HG03342 (cell line): ENCODE results near the gene SH3TC1.

ENCODE experiments used
- ATAC-seq: cut with Tn5 transposase; IDR thresholded peaks from one replicate; pipeline ENCODE4 v1.9.1; 2021; ENCODE audit warnings: mild to moderate bottlenecking, moderate library complexity; ENCODE audit not compliant: unreplicated experiment

Gene SH3TC1

DNA sequence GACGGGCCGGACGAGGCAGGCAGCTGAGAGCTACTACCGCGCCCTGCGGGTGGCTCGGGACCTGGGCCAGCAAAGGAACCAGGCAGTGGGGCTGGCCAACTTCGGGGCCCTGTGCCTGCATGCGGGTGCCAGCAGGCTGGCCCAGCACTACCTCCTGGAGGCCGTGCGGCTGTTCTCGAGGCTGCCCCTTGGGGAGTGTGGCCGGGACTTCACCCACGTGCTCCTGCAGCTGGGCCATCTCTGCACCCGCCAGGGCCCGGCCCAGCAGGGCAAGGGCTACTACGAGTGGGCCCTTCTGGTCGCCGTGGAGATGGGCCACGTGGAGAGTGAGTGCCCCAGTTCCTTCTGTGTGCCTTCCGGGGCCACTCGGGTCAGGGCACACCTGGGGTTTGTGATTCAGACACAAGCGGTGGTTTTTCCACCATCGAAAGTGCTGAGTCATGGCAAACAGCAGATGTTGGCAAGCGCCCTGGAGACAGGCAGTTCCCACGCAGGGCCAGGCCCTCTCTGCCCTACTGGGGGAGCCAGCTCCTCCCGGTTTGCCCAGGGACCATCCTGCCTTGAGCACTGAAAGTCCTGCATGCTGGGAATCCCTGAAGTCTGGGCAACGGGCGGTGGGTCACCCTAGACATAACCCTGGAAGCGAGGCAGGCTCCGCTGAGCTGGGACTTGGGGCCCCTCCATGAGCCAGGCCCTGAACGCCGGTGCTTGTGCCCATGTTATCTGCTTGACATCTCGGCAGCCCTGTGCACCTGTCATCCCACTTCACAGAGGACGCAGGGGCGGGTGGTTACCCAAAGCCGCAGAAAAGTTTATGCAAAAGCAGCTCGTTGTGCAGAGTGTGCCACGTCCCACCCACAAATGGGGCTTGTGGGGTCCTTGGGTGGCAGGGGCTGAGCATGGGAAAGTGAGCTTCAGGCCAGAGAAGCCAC lies 29.5 kb downstream of the SH3TC1 start:
- ATAC-seq: peak; percentile 67

GRCh38 chr4:8229331-8229975 lies 30.4 kb downstream of the SH3TC1 start:
- peak; percentile 8 for ATAC-seq

- ATAC-seq: no peak
These were observed 30.9 kb downstream of the SH3TC1 start for GRCh38 chr4:8230033-8230432.

DNA sequence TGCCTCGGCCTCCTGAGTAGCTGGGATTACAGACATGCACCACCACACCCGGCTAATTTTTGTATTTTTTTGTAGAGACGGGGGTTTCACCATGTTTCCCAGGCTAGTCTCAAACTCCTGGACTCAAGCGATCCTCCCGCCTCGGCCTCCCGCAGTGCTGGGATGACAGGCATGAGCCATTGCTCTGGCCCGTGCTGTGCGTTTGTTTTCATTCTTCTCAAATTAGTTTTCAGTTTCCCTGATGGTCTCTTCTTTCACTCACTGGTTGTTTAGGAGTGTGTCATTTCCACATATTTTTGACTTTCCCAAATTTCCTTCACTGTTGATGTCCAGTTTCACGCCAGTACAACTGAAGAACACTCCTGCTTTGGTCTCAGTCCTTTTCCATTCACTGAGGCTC lies 31.8 kb downstream of the SH3TC1 start:
- no peak for ATAC-seq

GRCh38 chr4:8231551-8232049 lies 32.5 kb downstream of the SH3TC1 start:
- no peak for ATAC-seq

DNA sequence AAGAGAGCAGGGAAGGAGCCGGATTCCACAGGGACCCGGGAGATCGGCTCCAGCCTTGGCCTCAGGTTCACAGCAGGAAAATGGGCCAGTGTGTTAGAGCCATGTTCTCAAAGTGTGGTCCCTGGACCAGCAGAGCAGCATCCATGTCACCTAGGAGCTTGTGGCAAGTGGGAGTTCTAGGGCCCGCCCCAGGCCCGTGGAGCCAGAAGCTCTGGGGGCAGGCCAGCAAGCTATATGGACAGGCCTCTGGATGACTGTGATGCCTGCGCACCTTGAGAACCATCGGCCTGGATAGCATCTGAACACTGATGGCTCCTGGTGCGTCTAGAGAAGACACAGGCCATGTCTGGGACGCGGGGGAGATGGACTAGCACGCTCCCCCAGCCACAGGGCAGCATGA lies 33.7 kb downstream of the SH3TC1 start:
- no peak for ATAC-seq

GRCh38 chr4:8233672-8234484 lies 34.8 kb downstream of the SH3TC1 start:
- no peak for ATAC-seq

DNA sequence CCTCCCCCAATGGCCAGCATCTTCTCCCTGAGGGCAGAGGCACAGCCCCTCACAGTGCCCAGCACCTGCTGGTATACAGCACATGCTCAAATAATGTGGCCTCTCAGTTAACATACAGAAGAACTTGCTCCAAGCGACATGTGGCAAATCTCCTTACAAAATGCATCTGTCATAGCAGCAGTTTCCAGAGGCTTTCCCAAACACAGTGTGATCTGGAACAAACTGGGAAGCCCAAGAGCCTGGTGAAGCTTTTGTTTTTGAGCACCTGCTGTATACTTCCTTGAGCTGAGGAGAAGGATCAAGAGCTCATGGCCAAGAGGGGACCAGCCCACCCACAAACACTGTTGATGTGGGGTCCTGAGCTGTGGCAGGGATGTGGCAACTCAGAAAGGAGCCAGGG lies 35.6 kb downstream of the SH3TC1 start:
- no peak for ATAC-seq

GRCh38 chr4:8235224-8235623 lies 36.1 kb downstream of the SH3TC1 start:
- ATAC-seq: no peak

GRCh38 chr4:8235686-8236085 lies 36.6 kb downstream of the SH3TC1 start:
- ATAC-seq: no peak

GRCh38 chr4:8236106-8236919 lies 37.2 kb downstream of the SH3TC1 start:
- ATAC-seq: no peak

DNA sequence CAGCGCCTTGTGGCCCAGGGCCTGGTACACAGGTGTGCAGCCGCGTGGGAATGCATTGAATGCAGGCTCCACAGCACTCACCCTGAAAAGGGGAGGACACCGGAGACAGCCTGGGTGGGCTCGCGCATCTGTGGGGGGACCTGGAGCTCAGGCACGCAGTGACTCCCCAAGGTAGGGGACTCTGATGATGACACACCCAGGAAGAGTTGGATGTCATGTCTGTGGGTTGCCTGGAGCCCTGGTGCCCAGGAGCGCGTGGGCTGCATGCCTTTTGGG lies 37.8 kb downstream of the SH3TC1 start:
- ATAC-seq: no peak

- no peak for ATAC-seq
These were observed 38.3 kb downstream of the SH3TC1 start for GRCh38 chr4:8237256-8237989.

GRCh38 chr4:8238036-8238511 lies 39.0 kb downstream of the SH3TC1 start:
- no peak for ATAC-seq

DNA sequence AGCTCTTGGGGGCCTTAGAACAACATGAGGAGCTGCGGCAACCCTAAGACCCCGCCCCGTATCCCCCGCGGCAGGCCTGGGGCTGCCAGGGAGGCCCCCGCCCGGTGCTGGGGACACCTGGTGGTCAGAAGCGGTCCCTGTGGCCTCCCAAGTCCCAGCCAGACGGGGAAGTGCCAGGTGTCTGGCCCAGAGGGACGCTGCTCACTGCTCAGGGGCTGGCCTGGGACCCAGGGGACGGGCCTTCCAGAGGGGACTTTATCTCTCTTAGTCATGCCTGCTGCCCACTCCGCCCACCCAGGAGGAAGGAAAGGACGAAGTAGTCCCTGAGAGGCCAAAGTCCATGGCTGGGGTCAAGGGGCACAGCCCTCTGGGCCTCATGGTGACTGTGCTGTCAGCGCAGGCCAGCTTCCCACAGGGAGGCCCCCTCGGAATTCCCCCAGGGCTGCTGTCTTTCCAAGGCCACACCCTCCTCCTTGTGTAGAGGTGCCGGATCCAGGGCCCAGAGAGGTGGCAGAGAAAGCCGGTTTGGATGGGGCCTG lies 39.5 kb downstream of the SH3TC1 start:
- no peak for ATAC-seq

DNA sequence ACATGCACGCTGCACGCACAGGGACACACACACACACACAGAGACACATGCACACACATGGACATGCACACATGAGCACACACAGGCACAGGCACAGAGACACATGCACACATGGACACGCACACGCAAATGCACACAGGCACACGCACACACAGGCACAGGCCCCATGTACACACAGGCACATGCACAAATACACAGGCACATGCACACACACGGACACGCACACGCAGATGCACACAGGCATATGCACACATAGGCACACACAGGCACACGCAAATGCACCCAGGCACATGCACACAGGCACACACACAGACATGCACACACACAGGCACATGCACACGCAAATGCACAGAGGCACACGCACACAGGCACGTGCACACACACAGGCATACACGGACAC lies 40.1 kb downstream of the SH3TC1 start:
- ATAC-seq: no peak

DNA sequence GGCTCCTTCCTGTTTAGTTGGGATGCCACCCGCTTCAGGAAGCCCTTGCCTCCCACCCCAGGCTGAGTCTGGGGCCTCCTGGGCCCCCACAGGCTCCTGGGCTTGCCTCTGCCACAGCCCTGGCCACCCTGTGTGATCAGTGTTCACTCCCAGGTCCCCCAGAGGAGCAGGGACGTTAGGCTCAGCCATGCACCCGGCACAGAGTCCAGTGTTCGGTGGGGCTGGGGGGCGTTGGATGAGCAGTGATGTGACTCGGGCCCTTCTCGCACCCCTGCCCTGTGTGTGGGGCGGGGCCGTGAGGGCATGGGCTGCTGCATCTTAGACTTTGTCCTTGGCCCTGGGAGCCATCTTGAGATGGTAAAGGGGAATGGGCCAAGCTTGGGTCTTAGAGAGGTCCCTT lies 40.6 kb downstream of the SH3TC1 start:
- no peak for ATAC-seq

DNA sequence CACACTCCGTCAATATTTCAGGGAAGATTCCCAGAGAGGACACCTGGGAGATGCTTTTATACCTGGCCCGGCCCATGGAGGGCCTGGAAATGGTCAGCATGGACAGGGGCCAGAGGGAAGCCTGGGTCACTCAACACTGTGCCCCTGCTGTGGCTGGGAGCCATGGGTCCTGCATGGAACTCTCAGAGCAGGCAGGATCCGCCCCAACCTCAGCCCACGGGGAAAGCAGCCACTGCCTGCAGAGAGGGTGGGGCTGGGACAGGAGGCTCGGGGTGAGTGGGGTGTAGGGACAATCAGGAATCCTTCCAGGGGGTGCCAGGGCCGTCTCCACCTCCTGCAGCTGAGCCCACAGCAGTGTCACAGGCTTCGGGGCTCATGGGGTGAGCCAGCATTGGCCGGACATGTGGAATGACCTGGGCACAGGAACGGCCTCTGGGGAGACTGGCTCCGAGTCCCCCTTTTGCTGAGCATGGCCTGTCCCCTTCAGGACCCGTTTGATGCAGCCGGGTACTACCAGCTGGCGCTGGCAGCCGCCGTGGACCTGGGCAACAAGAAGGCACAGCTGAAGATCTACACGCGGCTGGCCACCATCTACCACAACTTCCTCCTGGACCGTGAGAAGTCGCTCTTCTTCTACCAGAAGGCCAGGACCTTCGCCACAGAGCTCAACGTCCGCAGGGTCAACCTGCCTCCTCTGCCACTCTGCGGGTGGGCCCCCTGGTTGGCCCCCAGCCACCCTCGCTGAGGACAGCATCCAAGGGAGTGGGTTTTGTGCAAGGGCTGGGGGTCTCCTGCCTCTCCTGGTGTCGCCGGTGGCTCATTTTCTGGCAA lies 41.3 kb downstream of the SH3TC1 start:
- no peak for ATAC-seq
